Measurements from ENCODE around the gene ACTG1. TPM values are rescaled to one million over a fixed set of nuclear protein-coding genes. Genes with fewer than 3 reads are reported as not detected.

Gene ACTG1
- polyA plus RNA-seq (ENCODE audit: insufficient read length in 12 of 12) = 1,000 to 10,000 TPM in 9 of 12 donors, 100 to 1,000 TPM in 3; 527 to 2,520 (median 1,086) TPM
- long read RNA-seq, donor 1, transcript ACTG1-207 (3 exons, 1,678 nt) = minor isoform, 156 of 2,330 reads
- long read RNA-seq, donor 1, transcript ACTG1-206 (6 exons, 1,919 nt) = major isoform, 628 of 2,330 reads
- long read RNA-seq, donor 1, transcript ACTG1-214 (7 exons, 1,720 nt) = minor isoform, 138 of 2,330 reads
- long read RNA-seq, donor 1, transcript ACTG1-212 (4 exons, 1,698 nt) = minor isoform, 113 of 2,330 reads
- long read RNA-seq, donor 1, partial matches to known transcripts = 1,170 of 2,330 reads
- long read RNA-seq, donor 1, other reads (novel, unspliced or antisense) = 13 of 2,330 reads
- long read RNA-seq, donor 2, transcript ACTG1-214 (7 exons, 1,720 nt) = major isoform, 170 of 886 reads
- long read RNA-seq, donor 2, transcript ACTG1-206 (6 exons, 1,919 nt) = minor isoform, 149 of 886 reads
- long read RNA-seq, donor 2, transcript ACTG1-212 (4 exons, 1,698 nt) = minor isoform, 69 of 886 reads
- long read RNA-seq, donor 2, transcript ACTG1-207 (3 exons, 1,678 nt) = minor isoform, 31 of 886 reads
- long read RNA-seq, donor 2, partial matches to known transcripts = 421 of 886 reads
- long read RNA-seq, donor 2, other reads (novel, unspliced or antisense) = 5 of 886 reads
- long read RNA-seq, donor 3, transcript ACTG1-210 (5 exons, 2,256 nt) = minor isoform, 33 of 583 reads
- long read RNA-seq, donor 3, transcript ACTG1-207 (3 exons, 1,678 nt) = minor isoform, 25 of 583 reads
- long read RNA-seq, donor 3, transcript ACTG1-206 (6 exons, 1,919 nt) = major isoform, 166 of 583 reads
- long read RNA-seq, donor 3, transcript ACTG1-212 (4 exons, 1,698 nt) = minor isoform, 31 of 583 reads
- long read RNA-seq, donor 3, partial matches to known transcripts = 277 of 583 reads
- long read RNA-seq, donor 3, other reads (novel, unspliced or antisense) = 20 of 583 reads
- long read RNA-seq, donor 4, transcript ACTG1-210 (5 exons, 2,256 nt) = minor isoform, 37 of 524 reads
- long read RNA-seq, donor 4, transcript ACTG1-207 (3 exons, 1,678 nt) = minor isoform, 29 of 524 reads
- long read RNA-seq, donor 4, transcript ACTG1-206 (6 exons, 1,919 nt) = major isoform, 162 of 524 reads
- long read RNA-seq, donor 4, transcript ACTG1-212 (4 exons, 1,698 nt) = minor isoform, 38 of 524 reads
- long read RNA-seq, donor 4, partial matches to known transcripts = 234 of 524 reads
- long read RNA-seq, donor 4, other reads (novel, unspliced or antisense) = 0 of 524 reads
- long read RNA-seq, donor 5, transcript ACTG1-206 (6 exons, 1,919 nt) = major isoform, 509 of 1,449 reads
- long read RNA-seq, donor 5, transcript ACTG1-214 (7 exons, 1,720 nt) = minor isoform, 51 of 1,449 reads
- long read RNA-seq, donor 5, transcript ACTG1-210 (5 exons, 2,256 nt) = minor isoform, 236 of 1,449 reads
- long read RNA-seq, donor 5, transcript ACTG1-212 (4 exons, 1,698 nt) = minor isoform, 81 of 1,449 reads
- long read RNA-seq, donor 5, partial matches to known transcripts = 482 of 1,449 reads
- long read RNA-seq, donor 5, other reads (novel, unspliced or antisense) = 36 of 1,449 reads
- long read RNA-seq, donor 6, transcript ACTG1-206 (6 exons, 1,919 nt) = major isoform, 221 of 723 reads
- long read RNA-seq, donor 6, transcript ACTG1-210 (5 exons, 2,256 nt) = minor isoform, 42 of 723 reads
- long read RNA-seq, donor 6, transcript ACTG1-207 (3 exons, 1,678 nt) = minor isoform, 33 of 723 reads
- long read RNA-seq, donor 6, transcript ACTG1-212 (4 exons, 1,698 nt) = minor isoform, 41 of 723 reads
- long read RNA-seq, donor 6, partial matches to known transcripts = 347 of 723 reads
- long read RNA-seq, donor 6, other reads (novel, unspliced or antisense) = 8 of 723 reads
- long read RNA-seq, donor 7, transcript ACTG1-210 (5 exons, 2,256 nt) = minor isoform, 33 of 511 reads
- long read RNA-seq, donor 7, transcript ACTG1-206 (6 exons, 1,919 nt) = major isoform, 144 of 511 reads
- long read RNA-seq, donor 7, transcript ACTG1-214 (7 exons, 1,720 nt) = minor isoform, 35 of 511 reads
- long read RNA-seq, donor 7, transcript ACTG1-207 (3 exons, 1,678 nt) = minor isoform, 26 of 511 reads
- long read RNA-seq, donor 7, partial matches to known transcripts = 243 of 511 reads
- long read RNA-seq, donor 7, other reads (novel, unspliced or antisense) = 0 of 511 reads
- long read RNA-seq, donor 8, transcript ACTG1-210 (5 exons, 2,256 nt) = minor isoform, 157 of 1,207 reads
- long read RNA-seq, donor 8, transcript ACTG1-206 (6 exons, 1,919 nt) = major isoform, 439 of 1,207 reads
- long read RNA-seq, donor 8, transcript ACTG1-212 (4 exons, 1,698 nt) = minor isoform, 46 of 1,207 reads
- long read RNA-seq, donor 8, transcript ACTG1-207 (3 exons, 1,678 nt) = minor isoform, 35 of 1,207 reads
- long read RNA-seq, donor 8, partial matches to known transcripts = 413 of 1,207 reads
- long read RNA-seq, donor 8, other reads (novel, unspliced or antisense) = 64 of 1,207 reads
- long read RNA-seq, donor 9, transcript ACTG1-206 (6 exons, 1,919 nt) = major isoform, 343 of 862 reads
- long read RNA-seq, donor 9, transcript ACTG1-207 (3 exons, 1,678 nt) = minor isoform, 38 of 862 reads
- long read RNA-seq, donor 9, transcript ACTG1-212 (4 exons, 1,698 nt) = minor isoform, 34 of 862 reads
- long read RNA-seq, donor 9, transcript ACTG1-210 (5 exons, 2,256 nt) = minor isoform, 76 of 862 reads
- long read RNA-seq, donor 9, partial matches to known transcripts = 330 of 862 reads
- long read RNA-seq, donor 9, other reads (novel, unspliced or antisense) = 13 of 862 reads
- long read RNA-seq, donor 10, transcript ACTG1-212 (4 exons, 1,698 nt) = minor isoform, 29 of 914 reads
- long read RNA-seq, donor 10, transcript ACTG1-214 (7 exons, 1,720 nt) = minor isoform, 42 of 914 reads
- long read RNA-seq, donor 10, transcript ACTG1-210 (5 exons, 2,256 nt) = minor isoform, 102 of 914 reads
- long read RNA-seq, donor 10, transcript ACTG1-206 (6 exons, 1,919 nt) = major isoform, 353 of 914 reads
- long read RNA-seq, donor 10, partial matches to known transcripts = 314 of 914 reads
- long read RNA-seq, donor 10, other reads (novel, unspliced or antisense) = 28 of 914 reads
- long read RNA-seq, donor 11, transcript ACTG1-214 (7 exons, 1,720 nt) = minor isoform, 134 of 1,646 reads
- long read RNA-seq, donor 11, transcript ACTG1-210 (5 exons, 2,256 nt) = minor isoform, 115 of 1,646 reads
- long read RNA-seq, donor 11, transcript ACTG1-212 (4 exons, 1,698 nt) = minor isoform, 82 of 1,646 reads
- long read RNA-seq, donor 11, transcript ACTG1-206 (6 exons, 1,919 nt) = major isoform, 530 of 1,646 reads
- long read RNA-seq, donor 11, partial matches to known transcripts = 701 of 1,646 reads
- long read RNA-seq, donor 11, other reads (novel, unspliced or antisense) = 21 of 1,646 reads

DNA sequence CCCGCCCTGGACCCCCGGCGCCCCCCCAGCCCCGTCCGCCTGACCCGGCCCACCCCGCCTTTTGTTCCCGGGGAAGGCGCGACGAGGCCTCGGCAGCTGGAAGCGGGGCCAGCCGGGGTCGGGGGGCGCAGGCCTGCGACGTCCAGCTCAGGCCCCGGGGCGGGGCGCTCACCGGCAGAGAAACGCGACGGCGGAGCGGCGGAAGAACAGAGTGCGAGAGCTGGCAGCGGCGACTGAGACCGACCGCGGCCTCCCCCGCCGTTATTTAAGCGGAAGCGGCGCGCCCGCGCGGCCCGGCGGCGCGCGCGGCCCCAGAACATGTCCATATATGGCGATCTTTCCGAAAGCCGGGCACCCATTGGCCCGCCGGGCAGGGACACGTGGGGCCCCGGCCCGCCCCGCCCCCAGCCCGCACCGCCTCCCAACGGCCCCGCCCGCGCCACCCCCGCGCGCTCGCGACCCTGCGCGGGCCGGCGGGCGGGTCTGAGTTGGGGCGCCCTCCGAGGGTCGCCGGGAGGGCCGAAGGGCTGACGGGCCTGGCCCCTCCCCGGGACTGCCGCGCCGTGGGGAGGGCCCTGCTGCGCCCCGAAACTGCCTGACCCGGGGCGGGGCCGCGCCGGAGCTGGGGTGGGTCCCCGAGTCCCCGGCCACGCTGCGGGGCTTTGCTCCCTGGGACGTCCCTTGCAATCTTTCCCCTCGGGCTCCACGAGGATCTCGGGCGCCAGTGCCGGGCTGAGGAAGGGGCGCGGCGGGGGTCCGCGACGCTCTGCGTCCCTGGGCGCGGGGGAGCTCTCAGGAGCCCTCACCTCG, at the start of gene ACTG1:
ACTG1 (minus strand) TSS at position 238 of the 810 bp plus-strand sequence. CDS start 445 bp downstream, outside the sequence.
- DNase-seq = peak; percentile 91

DNA sequence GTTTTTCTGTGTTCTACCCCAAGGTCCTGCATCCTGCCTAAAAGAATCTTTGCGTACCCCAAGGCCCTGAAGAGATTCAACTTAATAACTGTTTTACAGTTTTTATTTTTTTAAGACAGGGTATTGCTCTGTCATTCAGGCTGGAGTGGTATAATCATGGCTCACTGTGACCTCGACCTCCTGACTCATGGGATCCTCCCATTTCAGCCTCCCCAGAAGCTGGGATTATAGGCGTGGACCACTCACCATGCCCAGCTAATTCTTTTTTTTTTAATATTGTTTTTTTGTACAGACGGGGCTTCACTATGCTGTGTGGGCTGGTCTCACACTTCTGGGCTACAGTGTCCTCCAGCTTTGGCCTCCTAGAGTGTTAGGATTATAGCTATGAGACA, 48.9 kb upstream of the ACTG1 start:
- DNase-seq = no peak

DNA sequence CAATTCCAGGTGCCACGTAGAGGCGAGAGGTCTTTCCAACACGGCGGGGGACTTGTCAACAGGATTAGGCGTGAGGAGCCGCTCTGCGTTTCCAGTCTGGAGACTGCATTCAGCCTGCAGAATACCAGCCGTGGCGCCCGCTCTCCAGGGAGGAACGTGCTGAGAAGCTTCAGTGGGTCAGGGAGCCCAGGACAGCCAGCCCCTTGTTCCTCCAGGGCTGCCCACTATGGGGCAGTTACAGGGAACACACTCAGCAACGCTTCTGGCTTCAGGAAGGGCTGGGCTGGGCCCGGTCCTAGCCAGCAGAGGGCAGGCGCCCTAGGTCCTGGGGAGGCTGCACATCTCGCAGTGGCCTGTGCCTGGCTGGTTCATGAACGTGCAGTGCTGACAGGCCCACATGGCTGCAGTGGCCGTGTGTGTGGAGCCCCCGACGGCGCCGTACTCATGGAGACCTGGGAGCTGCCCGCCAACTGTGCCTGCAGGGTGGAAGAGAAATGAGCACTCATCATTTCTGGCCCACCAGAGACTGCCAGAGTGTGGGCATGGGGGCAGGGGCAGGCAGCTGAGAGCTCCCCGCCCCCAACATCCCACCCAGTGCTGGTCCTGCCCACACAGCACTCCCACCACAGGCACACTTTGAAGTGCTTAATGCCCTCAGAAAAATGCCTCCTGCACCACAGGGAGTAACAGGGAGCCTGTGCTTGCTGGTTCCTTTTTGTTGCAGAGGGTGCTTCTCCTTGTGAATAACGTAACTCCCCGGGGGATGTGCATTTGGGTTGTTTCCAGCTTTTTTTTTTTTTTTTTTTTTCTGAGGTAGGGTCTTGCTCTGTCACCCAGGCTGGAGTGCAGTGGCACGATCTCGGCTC, 46.6 kb upstream of the ACTG1 start:
- DNase-seq = no peak

DNA sequence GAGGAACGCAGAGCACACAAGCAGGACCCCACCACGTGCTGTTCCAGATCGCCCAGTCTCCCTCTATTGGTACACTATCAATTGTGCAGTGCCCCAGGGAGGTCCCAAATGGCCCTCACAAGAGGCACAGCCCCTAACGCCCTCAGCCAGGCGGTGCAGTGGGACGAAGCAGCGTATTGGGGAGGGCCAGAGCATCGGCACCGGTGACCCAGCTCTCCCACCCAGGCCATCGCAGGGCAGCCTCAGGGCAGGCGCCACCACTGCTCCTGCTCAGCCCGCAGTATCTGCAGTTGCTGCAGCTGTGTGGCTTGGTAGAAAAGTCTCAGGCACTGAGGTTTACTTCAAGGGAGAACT, 45.5 kb upstream of the ACTG1 start:
- no peak for DNase-seq

DNA sequence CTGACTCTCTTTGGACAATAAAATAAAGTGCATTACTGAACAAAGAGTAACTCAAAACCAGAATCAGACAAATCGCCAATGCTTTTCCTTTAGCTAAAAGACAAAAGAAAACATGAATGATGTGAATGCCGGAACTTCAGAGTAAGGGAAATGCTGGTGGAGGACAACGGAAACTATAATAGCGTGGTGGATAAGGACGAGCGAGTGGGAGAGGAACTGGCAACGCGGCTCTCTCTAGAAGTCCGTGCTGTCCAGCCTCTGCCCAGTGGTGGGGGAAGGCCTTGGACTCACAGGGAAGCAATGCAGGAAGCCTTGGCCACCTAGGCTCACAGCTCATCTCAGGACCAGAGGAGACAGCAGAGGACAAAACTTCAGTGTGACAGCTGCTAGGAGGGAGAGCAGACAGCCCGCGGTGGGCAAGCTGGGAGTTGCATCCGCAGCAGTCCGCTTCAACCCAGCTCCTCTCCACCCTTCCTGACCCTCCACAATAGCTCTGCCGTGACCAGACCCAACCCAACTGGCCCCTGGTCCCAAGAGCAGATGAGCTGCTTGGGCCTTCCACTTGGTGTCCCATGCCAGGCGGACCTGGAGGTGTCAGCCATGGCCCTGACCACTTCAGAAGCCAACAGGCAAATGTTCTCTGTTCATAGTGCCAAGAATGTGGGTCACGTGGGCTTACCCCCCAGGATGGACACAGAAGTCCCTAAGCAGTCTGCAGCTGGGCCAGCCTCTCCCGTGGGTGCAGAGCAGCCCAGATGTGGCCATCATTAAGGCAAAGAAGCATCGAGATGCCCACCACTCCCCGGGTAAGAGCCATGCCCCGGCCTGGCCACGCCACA, 44.9 kb upstream of the ACTG1 start:
- no peak for DNase-seq

DNA sequence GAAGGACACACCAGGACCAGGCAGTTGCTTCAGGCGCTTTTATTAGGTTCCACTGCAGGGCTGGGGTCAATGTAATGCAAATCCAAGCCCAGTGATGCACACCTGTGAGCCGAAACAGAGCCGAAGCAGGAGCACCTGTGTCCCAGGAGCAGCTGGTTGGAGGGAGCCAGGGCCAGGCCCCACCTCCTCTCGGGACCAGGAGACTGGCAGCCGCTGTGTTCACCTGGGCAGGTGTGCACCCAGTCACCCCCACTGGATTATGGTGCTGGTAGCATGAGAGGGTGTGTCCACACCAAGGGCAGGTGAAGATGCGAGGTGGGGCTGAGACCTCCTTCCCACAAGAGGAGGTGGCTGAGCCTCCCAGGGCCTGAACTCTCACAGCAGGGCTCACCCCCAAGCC, 44.3 kb upstream of the ACTG1 start:
- no peak for DNase-seq

DNA sequence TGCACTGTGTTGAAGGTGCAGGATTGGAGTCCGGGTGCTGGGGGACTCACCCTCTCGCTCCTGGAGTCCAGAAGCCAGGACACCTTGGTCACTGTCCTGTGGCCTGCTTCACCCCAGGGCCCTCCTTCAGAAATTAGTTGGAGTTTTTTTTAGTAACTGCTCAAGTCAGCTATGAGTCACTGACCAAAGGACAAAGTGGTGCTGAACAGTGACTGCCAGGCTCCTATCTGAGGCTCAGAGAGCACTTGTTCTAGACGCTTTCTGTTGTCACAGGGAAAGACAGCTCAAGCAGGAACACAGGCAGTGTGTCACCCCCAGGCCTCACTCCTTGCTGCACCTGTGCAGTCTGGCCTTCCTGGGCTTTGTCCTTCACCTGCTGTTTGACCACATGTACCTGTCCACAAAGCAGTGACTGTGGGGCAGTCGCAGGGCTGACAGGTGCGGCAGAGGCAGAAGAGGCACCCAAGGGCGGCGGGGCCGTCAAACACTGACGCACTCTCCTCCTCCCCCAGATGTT, 43.6 kb upstream of the ACTG1 start:
- DNase-seq = no peak

DNA sequence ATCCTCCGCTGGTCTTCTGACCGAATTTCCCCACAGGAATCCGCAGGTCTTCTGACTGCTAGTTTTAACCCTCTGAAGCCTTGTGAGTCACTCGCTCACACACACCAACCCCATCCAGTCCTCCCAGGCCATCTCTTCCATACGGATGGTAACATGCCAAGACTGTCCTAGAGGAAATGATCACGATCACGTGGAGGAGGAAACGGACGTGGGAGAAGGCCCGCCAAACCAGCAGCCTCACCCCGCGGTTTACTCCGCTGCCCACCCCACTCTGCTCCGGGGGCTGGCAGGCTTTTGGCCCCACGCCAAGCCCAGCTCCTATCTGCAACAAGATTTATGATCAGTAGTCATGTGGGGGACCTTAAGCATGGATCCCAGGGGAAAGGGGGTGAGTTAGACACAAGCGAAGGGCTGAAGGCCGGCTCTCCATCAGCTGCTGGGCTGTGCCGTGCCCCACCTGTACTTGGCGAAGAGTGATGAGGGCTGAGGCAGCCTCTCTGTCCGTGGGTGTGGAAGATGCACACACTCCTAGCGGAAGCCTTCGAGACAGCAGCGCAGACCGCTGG, 41.1 kb upstream of the ACTG1 start:
- DNase-seq = no peak

DNA sequence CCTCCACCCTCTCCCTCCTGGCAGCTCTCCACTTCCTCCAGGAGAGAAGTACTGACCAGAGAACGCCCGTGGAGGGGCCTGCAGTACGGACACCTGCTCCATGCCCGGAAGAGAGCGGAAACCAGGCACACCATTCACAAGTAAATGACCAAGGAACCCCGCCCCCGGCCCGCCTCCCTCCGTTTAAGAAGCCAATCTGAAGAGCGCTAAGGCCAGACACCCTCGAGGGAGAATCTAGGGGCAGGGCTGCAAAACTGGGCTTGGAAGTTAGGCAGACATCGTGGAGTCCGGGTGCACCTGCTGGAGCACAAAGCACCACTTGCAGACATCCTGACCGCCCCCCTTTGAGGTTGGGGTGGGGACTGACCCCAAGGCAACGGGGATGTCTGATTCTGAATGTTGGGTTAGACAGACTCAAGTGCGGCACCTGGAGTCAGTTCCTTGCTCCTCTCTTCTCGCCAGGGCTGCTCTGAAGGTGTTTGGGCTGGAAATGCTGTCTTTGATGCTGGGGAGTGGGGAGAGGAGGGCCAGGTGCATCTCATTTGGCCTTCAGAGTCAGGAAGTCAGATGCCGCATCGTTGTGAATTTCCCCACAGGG, 40.5 kb upstream of the ACTG1 start:
- peak; percentile 62 for DNase-seq

DNA sequence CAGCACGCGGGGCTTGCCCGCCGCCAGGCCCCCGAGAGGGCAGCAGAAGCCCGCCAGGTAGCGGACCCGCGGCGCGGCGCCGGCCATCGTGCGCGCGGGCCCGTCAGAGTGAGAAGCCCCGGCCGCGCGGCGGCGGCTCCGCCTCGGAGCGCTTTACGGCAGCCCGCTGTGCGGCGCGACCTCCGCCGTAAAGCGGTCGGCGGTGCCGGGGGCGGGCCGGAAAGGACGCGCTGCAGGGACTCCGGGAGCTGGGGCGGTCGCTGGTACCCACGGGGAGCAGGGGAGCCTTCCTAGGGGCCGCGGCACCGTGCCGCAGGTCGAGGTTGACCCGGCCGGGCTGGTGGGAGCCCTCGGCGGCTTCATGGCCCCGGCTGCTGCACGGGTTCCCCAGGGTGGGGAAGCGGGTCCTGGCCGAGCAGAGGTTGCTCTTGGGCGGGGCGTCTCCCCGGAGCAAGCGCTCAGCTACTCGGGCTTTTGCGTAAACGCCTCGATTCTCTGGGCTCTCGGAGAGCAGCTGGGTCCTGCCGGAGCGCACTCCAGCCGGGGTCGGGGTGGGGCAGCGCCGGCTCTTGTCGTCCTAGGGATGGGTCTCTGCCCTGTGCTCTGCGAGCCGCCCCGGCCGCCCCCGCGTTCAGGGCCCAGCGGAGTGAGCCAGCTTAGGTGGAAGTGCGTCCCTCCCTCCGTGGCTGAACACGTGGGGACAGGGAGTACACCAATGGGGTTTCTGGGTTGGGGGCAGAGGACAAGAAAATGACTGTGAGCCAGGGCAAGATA, 39.8 kb upstream of the ACTG1 start, which contains the start of gene FAAP100:
FAAP100 (minus strand) TSS at position 110 of the 774 bp plus-strand sequence; CDS start at position 87, 23 bp downstream.
- peak; percentile 75 for DNase-seq

DNA sequence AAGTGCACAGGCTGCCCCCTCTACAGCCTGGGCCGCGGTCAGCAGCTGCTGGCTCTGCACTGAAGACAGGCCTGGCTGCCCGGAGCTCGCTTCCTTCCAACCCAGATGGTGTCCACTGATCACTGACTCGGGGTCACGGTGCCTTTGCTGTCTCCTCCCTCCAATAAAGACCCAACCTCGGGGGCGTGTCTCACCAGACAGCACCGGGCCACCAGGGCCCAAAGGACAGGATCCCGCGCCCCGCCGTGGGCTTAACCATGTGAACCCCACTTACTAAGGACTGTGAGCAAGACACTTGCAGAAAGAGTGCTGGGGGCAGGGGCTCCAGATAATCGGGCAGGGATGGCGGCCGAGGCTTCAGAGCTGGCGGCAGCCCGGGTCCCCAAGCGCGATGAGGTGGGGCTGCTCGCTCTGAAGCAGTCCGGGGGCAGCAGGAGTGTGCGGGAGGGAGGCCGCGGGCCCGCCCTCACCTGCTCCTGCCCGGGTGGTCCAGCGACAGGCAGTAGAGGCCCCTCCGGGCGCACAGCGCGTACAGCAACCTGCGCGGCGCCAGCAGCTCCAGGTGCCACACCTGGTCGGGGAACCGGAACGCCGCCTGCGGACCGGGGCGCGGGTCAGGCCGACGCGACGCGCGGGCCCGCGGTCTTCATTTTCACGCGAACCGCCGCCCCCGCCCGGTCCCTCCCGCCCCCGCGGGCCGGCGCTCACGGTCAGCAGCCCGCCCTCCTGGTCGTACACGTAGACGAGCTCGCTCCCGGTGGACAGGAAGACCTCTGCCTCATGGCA, 39.1 kb upstream of the ACTG1 start:
- DNase-seq = no peak

All from muscle of arm (tissue), 14 donors.